SK-N-SH (cell line): ENCODE results near the gene MB21D2. TPM values are rescaled to one million over a fixed set of nuclear protein-coding genes. Genes with fewer than 3 reads are reported as not detected.

ENCODE experiments used
- CTCF ChIA-PET: fragments of 300-600, 350-600 bp; formaldehyde crosslinking; extraction: SDS; loops from one replicate; lab custom pipeline; 2021; lab: Yijun Ruan, JAX
- POLR2A ChIA-PET: fragments of 350-600 bp; sonication (Branson Sonifier 250); formaldehyde crosslinking; extraction: SDS; loops from one replicate; lab custom pipeline; 2020; ENCODE audit warnings: antibody characterized with exemption, inconsistent platforms; lab: Yijun Ruan, JAX
- DNase-seq: peaks from one replicate; pipeline ENCODE4 v3.0.0; 2012
- H2AFZ ChIP-seq: fragments of 200-600 bp; sonication (generic); 2 replicates; pipeline ENCODE4 v1.8.1; 2016; ENCODE audit warnings: antibody characterized with exemption, mild to moderate bottlenecking, low read depth
- H3F3A ChIP-seq: fragments of 200-600 bp; sonication (generic); replicated peaks from 2 replicates; pipeline ENCODE3; 2016; ENCODE audit warnings: antibody characterized with exemption, mild to moderate bottlenecking; ENCODE audit not compliant: insufficient read depth
- H3K27ac ChIP-seq, 2 experiments: fragments of 200-500 bp in 1 of 2; fragments of 200-600 bp in 1 of 2; sonication (Bioruptor generic) in 1 of 2; sonication (generic), shearing (Covaris generic) in 1 of 2; 2 replicates each; pipeline versions ENCODE4 v1.5.1 to v1.6.1; 2014 to 2016; ENCODE audit warnings: low read depth in 2 of 2, inconsistent platforms in 1 of 2, low read length in 1 of 2, mild to moderate bottlenecking in 1 of 2, mixed read lengths in 1 of 2
- H3K27me3 ChIP-seq: fragments of 200-600 bp; sonication (generic), shearing (Covaris generic); 2 replicates; pipeline ENCODE4 v1.6.1; 2016; ENCODE audit warnings: mixed run types; ENCODE audit not compliant: insufficient read depth
- H3K36me3 ChIP-seq, 2 experiments: fragments of 200-500 bp in 1 of 2; fragments of 200-600 bp in 1 of 2; sonication (Bioruptor generic) in 1 of 2; sonication (generic) in 1 of 2; replicated peaks in 1 of 2; 2 replicates each; pipeline versions ENCODE3 to v1.5.1; 2014 to 2016; ENCODE audit warnings: low read length in 1 of 2, mild to moderate bottlenecking in 1 of 2; ENCODE audit not compliant: insufficient read depth in 2 of 2, control insufficient read depth in 1 of 2
- H3K4me1 ChIP-seq, 2 experiments: fragments of 200-500 bp in 1 of 2; fragments of 200-600 bp in 1 of 2; sonication (Bioruptor generic) in 1 of 2; sonication (generic), shearing (Covaris generic) in 1 of 2; 2 replicates each; pipeline versions ENCODE4 v1.5.1 to v1.6.1; 2014 to 2016; ENCODE audit warnings: low read depth in 1 of 2, low read length in 1 of 2, mixed run types in 1 of 2; ENCODE audit not compliant: insufficient read depth in 2 of 2, control insufficient read depth in 1 of 2
- H3K4me2 ChIP-seq: fragments of 200-600 bp; sonication (generic), shearing (Covaris generic); 2 replicates; pipeline ENCODE4 v1.6.1; 2017; ENCODE audit warnings: mixed run types
- H3K4me3 ChIP-seq, 2 experiments: fragments of 200-500 bp in 1 of 2; fragments of 200-600 bp in 1 of 2; sonication (Bioruptor generic) in 1 of 2; sonication (generic), shearing (Covaris generic) in 1 of 2; 2 replicates each; pipeline versions ENCODE4 v1.5.1 to v1.8.1; 2014 to 2016; ENCODE audit warnings: low read depth in 2 of 2, inconsistent platforms in 1 of 2, low read length in 1 of 2, mild to moderate bottlenecking in 1 of 2, mixed read lengths in 1 of 2, moderate library complexity in 1 of 2
- H3K79me2 ChIP-seq: fragments of 200-600 bp; sonication (generic); 2 replicates; pipeline ENCODE4 v1.8.1; 2017; ENCODE audit warnings: mild to moderate bottlenecking; ENCODE audit not compliant: insufficient read depth
- H3K9ac ChIP-seq: fragments of 200-600 bp; sonication (generic); 2 replicates; pipeline ENCODE4 v1.6.1; 2017; ENCODE audit warnings: mixed run types
- H3K9me2 ChIP-seq: fragments of 200-600 bp; sonication (generic); 2 replicates; pipeline ENCODE4 v1.6.1; 2017; ENCODE audit warnings: mixed run types
- H3K9me3 ChIP-seq: fragments of 200-600 bp; sonication (generic); 2 replicates; pipeline ENCODE4 v1.6.1; 2017; ENCODE audit warnings: mixed run types, mild to moderate bottlenecking, moderate library complexity
- H4K20me1 ChIP-seq: fragments of 200-600 bp; sonication (generic); 2 replicates; pipeline ENCODE4 v1.6.1; 2017; ENCODE audit warnings: mild to moderate bottlenecking, mixed run types; ENCODE audit not compliant: insufficient read depth
- CHD2 ChIP-seq: fragments of 150-350 bp; IDR thresholded peaks from 2 replicates; pipeline ENCODE4 v1.6.1; 2018; ENCODE audit warnings: low read length; ENCODE audit not compliant: partially characterized antibody
- FOSL2 ChIP-seq: IDR thresholded peaks from 2 replicates; pipeline ENCODE4 v1.4.0; 2012; ENCODE audit warnings: low read depth, mild to moderate bottlenecking, moderate library complexity, borderline replicate concordance
- FOXJ3 ChIP-seq: sonication (generic); formaldehyde crosslinking; IDR thresholded peaks from 2 replicates; pipeline ENCODE4 v1.5.1; 2020; ENCODE audit warnings: mild to moderate bottlenecking, missing genetic modification reagents
- FOXM1 ChIP-seq: IDR thresholded peaks from 2 replicates; pipeline ENCODE4 v1.4.0; 2012; ENCODE audit warnings: low read depth, mild to moderate bottlenecking
- GATA2 ChIP-seq: sonication (generic); formaldehyde crosslinking; IDR thresholded peaks from 2 replicates; pipeline ENCODE4 v1.5.0; 2020; ENCODE audit warnings: mild to moderate bottlenecking, missing genetic modification reagents
- JUND ChIP-seq: IDR thresholded peaks from 2 replicates; pipeline ENCODE4 v1.4.0; 2012
- MEF2A ChIP-seq: IDR thresholded peaks from 2 replicates; pipeline ENCODE4 v1.4.0; 2012; ENCODE audit warnings: low read depth, borderline replicate concordance
- NFIC ChIP-seq: IDR thresholded peaks from 2 replicates; pipeline ENCODE4 v1.4.0; 2012; ENCODE audit warnings: borderline replicate concordance
- POLR2AphosphoS5 ChIP-seq: IDR thresholded peaks from 2 replicates; pipeline ENCODE4 v1.6.1; 2012; ENCODE audit warnings: low read depth, low read length
- RFX5 ChIP-seq: IDR thresholded peaks from 2 replicates; pipeline ENCODE4 v1.6.1; 2012; ENCODE audit warnings: mild to moderate bottlenecking, improper control_type of control experiment, low read length
- SIN3A ChIP-seq: IDR thresholded peaks from 2 replicates; pipeline ENCODE4 v1.6.1; 2012; ENCODE audit warnings: low read depth, mild to moderate bottlenecking, low read length, moderate library complexity, borderline replicate concordance
- SMC3 ChIP-seq: IDR thresholded peaks from 2 replicates; pipeline ENCODE4 v1.6.1; 2012; ENCODE audit warnings: low read depth, low read length, improper control_type of control experiment
- TEAD4 ChIP-seq: IDR thresholded peaks from 2 replicates; pipeline ENCODE4 v1.4.0; 2012; ENCODE audit warnings: mild to moderate bottlenecking, borderline replicate concordance; ENCODE audit not compliant: insufficient read depth
- YY1 ChIP-seq: IDR thresholded peaks from 2 replicates; pipeline ENCODE4 v1.4.0; 2012; ENCODE audit warnings: low read depth, mild to moderate bottlenecking
- WGBS: methylation state at CpG from one replicate; pipeline ENCODE4 v1.1.6; 2017; ENCODE audit warnings: low lambda C conversion rate; 5-methylcytosine and 5-hydroxymethylcytosine counted together
- polyA plus RNA-seq, 3 experiments: library from polyadenylated mRNA; depleted of rRNA; stranded (reverse); fragments of >200 nt; gene quantifications; 2 replicates each; pipeline ENCODE4 v1.2.3, GENCODE V29; 2012
- TF ChIP-seq, protein P1 (sequence below): IDR thresholded peaks from 2 replicates; pipeline ENCODE4; 2012
- TF ChIP-seq, protein P2 (sequence below): IDR thresholded peaks from 2 replicates; pipeline ENCODE4 v1.4.0; 2012; ENCODE audit warnings: low read depth, borderline replicate concordance
- TF ChIP-seq, protein P3 (sequence below): IDR thresholded peaks from 2 replicates; pipeline ENCODE4 v1.4.0; 2012; ENCODE audit warnings: low read depth
- TF ChIP-seq, protein P4 (sequence below): fragments of 150-350 bp; IDR thresholded peaks from 2 replicates; pipeline ENCODE4 v1.6.1; 2016; ENCODE audit warnings: mild to moderate bottlenecking, low read depth, low read length

Gene MB21D2
- polyA plus RNA-seq, 1 of the 3 experiments (the other 2 are of a cell fraction), result 12.7 TPM

DNA sequence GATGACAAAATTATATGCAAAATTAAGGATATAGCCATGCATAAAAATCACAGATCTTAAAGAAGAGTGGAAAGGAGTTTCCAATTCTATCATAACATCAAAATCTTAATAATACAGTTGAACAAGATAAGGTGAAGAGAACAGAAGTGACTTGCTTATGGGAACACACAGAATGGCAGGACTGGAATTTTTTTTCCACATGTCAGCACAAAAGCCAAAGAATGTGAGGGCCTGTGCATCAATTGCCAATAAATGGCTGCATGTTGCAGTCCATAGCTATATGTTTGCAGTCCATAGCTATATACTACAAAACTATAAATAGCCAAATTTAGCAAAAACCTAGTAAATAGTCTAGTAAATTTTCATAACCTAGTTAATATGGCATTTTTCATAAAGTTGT is 10.4 kb upstream of the MB21D2 start (continued):
- TF ChIP-seq, protein P1, sequence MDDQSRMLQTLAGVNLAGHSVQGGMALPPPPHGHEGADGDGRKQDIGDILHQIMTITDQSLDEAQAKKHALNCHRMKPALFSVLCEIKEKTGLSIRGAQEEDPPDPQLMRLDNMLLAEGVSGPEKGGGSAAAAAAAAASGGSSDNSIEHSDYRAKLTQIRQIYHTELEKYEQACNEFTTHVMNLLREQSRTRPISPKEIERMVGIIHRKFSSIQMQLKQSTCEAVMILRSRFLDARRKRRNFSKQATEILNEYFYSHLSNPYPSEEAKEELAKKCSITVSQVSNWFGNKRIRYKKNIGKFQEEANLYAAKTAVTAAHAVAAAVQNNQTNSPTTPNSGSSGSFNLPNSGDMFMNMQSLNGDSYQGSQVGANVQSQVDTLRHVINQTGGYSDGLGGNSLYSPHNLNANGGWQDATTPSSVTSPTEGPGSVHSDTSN, result no peak
- TF ChIP-seq SIN3A (no peak), YY1 (no peak)
- TF ChIP-seq, protein P2, sequence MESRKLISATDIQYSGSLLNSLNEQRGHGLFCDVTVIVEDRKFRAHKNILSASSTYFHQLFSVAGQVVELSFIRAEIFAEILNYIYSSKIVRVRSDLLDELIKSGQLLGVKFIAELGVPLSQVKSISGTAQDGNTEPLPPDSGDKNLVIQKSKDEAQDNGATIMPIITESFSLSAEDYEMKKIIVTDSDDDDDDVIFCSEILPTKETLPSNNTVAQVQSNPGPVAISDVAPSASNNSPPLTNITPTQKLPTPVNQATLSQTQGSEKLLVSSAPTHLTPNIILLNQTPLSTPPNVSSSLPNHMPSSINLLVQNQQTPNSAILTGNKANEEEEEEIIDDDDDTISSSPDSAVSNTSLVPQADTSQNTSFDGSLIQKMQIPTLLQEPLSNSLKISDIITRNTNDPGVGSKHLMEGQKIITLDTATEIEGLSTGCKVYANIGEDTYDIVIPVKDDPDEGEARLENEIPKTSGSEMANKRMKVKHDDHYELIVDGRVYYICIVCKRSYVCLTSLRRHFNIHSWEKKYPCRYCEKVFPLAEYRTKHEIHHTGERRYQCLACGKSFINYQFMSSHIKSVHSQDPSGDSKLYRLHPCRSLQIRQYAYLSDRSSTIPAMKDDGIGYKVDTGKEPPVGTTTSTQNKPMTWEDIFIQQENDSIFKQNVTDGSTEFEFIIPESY, result no peak

DNA sequence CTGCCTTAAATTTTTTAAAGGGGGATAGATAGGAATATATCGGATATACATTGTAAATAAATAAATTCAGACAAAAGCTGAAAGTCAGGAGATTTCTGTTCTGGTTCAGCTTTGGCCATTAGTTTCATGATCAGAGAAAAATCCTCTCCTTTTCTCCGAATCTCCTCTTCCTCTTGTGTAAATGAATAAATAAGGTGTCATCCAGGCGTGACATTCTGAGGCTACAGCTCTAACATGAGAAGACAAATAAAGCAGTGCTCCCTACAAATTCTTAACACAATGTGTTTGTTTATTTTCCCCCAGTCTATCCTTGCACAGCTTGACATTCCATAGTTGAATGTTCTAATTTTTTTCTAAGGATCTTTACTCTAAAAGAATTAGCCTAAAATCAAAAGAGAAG is 9.4 kb upstream of the MB21D2 start:
- no peaks in the 10 kb centered on the region for H4K20me1 ChIP-seq
- DNase-seq, result no peak
- WGBS, result 82% methylated on average over 3 of the region's 3 CpGs
- no peaks in the 10 kb centered on the region for H3K9me3 ChIP-seq
- H3K9me2 ChIP-seq, result no peaks in the 10 kb centered on the region
- H3K4me1 ChIP-seq, result peaks cover 0 to 7% of the 10 kb centered on the region in 2 experiments; a peak in 2 of 4 replicates
- no peaks in the 10 kb centered on the region for H3K36me3 ChIP-seq
- CTCF ChIA-PET, result interaction anchor here (1.0 kb wide), 1 partner anchor 110 kb away, joined by 4 read pairs; no protein-coding TSS in a partner anchor
- no peaks in the 10 kb centered on the region for H3F3A ChIP-seq
- no peak overlapping the region for H3K27ac ChIP-seq
- H3K27me3 ChIP-seq, result no peaks in the 10 kb centered on the region
- no peak overlapping the region for H3K9ac ChIP-seq
- TF ChIP-seq FOXM1, result no peak
- TF ChIP-seq JUND, result no peak
- no peak for TF ChIP-seq GATA2 (CRISPR knock-in tag)
- TF ChIP-seq FOSL2, result no peak
- TF ChIP-seq, protein P3, sequence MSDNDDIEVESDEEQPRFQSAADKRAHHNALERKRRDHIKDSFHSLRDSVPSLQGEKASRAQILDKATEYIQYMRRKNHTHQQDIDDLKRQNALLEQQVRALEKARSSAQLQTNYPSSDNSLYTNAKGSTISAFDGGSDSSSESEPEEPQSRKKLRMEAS, result no peak
- TF ChIP-seq SIN3A, result no peak
- TF ChIP-seq SMC3, result no peak
- TF ChIP-seq FOXJ3 (CRISPR knock-in tag), result no peak
- TF ChIP-seq, all 33 proteins: peak for 0
- Histone ChIP-seq H3K4me2 (no peak overlapping the region), H3K4me3 (no peak overlapping the region), H3K79me2 (no peaks in the 10 kb centered on the region), H2AFZ (no peak overlapping the region)
- POLR2A ChIA-PET, result no interaction called here

DNA sequence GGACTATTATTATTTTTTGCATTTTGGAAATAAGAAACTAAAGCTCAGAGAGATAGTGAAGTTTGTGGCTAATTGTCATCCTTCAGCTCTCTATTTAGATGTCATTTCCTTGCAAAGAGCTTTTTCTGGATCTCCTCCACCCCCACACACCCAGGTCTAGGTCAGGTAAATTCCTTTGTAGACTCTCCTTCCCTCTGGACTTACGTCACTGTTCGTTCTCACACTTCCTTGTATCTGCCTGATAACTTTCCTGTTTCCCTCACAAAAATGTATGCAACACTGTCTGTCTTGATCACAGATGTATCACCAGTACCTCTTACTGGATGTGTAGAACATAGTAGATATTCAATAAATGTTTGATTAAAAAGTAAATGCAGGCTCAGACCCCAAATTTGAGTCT is 6.1 kb upstream of the MB21D2 start:
- H3K27me3 ChIP-seq, result no peaks in the 10 kb centered on the region
- no peak for DNase-seq
- no peaks in the 10 kb centered on the region for H3K36me3 ChIP-seq
- no peak overlapping the region for H3K4me3 ChIP-seq
- H3K4me2 ChIP-seq, result no peak overlapping the region
- no peaks in the 10 kb centered on the region for H3K9me2 ChIP-seq
- H4K20me1 ChIP-seq, result no peaks in the 10 kb centered on the region
- CTCF ChIA-PET, result interaction anchor here (1.9 kb wide), 1 partner anchor 8 kb away, joined by 7 read pairs; no protein-coding TSS in a partner anchor
- POLR2A ChIA-PET, result no interaction called here
- H3K79me2 ChIP-seq, result no peaks in the 10 kb centered on the region
- no peak overlapping the region for H2AFZ ChIP-seq
- no peaks in the 10 kb centered on the region for H3K9me3 ChIP-seq
- no peak overlapping the region for H3K27ac ChIP-seq
- no peak overlapping the region for H3K9ac ChIP-seq
- WGBS, result 93% methylated on average over 2 of the region's 2 CpGs
- no peaks in the 10 kb centered on the region for H3F3A ChIP-seq
- no peaks in the 10 kb centered on the region; a peak in 1 of 4 replicates for H3K4me1 ChIP-seq
- TF ChIP-seq FOSL2 (no peak), SIN3A (no peak), NFIC (no peak), MEF2A (no peak), CHD2 (no peak), POLR2AphosphoS5 (no peak), TEAD4 (no peak), RFX5 (no peak), SMC3 (no peak)
- TF ChIP-seq, protein P4, sequence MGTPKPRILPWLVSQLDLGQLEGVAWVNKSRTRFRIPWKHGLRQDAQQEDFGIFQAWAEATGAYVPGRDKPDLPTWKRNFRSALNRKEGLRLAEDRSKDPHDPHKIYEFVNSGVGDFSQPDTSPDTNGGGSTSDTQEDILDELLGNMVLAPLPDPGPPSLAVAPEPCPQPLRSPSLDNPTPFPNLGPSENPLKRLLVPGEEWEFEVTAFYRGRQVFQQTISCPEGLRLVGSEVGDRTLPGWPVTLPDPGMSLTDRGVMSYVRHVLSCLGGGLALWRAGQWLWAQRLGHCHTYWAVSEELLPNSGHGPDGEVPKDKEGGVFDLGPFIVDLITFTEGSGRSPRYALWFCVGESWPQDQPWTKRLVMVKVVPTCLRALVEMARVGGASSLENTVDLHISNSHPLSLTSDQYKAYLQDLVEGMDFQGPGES, result no peak
